ENCODE measurements around the gene PCAT7. TPM values are rescaled to one million over a fixed set of nuclear protein-coding genes. Genes with fewer than 3 reads are reported as not detected.

PCAT7 gene
- total and polyA plus RNA-seq, 2 experiments from 2014 or later = 4.0 to 5.5 TPM

GRCh38 chr9:94560237-94560636, 5.4 kb downstream of the PCAT7 start:
- Histone ChIP-seq H3K4me2 (no peak overlapping the region), H3K36me3 (ENCODE audit: insufficient read depth) (0 out of 2 replicates have a peak, but pooled peaks cover 6% of the 10 kb centered on the region), H3K27ac (ENCODE audit: low read depth) (no peak overlapping the region), H3K4me1 (ENCODE audit: insufficient read depth) (peaks cover 3% of the 10 kb centered on the region; the same call in 1 of the 2 replicates), H3K9me2 (ENCODE audit: insufficient read depth) (no peaks in the 10 kb centered on the region), H3K27me3 (ENCODE audit: insufficient read depth) (no peaks in the 10 kb centered on the region), H3K4me3 (no peak overlapping the region), H3K79me2 (replicated peaks; ENCODE audit: insufficient read depth) (peaks cover 26% of the 10 kb centered on the region), H2AFZ (no peak overlapping the region), H3F3A (replicated peaks; ENCODE audit: low read depth) (no peaks in the 10 kb centered on the region), H4K20me1 (replicated peaks; ENCODE audit: insufficient read depth) (peaks cover 8% of the 10 kb centered on the region)
- peaks cover 6% of the 10 kb centered on the region; the same call in 2 of the 3 replicates for H3K36me3 Mint-ChIP-seq (ENCODE audit: low read depth)
- H3K27ac Mint-ChIP-seq = no peak overlapping the region
- DNase-seq (ENCODE audit: low spot score) (no peak), ATAC-seq (no peak)
- no peak for TF ChIP-seq EZH2 (IDR thresholded peaks at IDR 0.05; ENCODE audit: low read depth, unreplicated experiment)
- no peak for TF ChIP-seq NANOG (IDR thresholded peaks at IDR 0.05; ENCODE audit: borderline replicate concordance)
- TF ChIP-seq STAT1 (IDR thresholded peaks at IDR 0.05; ENCODE audit: unreplicated experiment) = no peak
- no peak for TF ChIP-seq ZNF114 (CRISPR knock-in tag; IDR thresholded peaks at IDR 0.05)
- no peak for TF ChIP-seq JUNB (IDR thresholded peaks at IDR 0.05; ENCODE audit: unreplicated experiment)
- TF ChIP-seq ZNF331 (CRISPR knock-in tag; IDR thresholded peaks at IDR 0.05; ENCODE audit: low read depth) = no peak
- TF ChIP-seq ETS1 (IDR thresholded peaks at IDR 0.05) = no peak
- no peak for TF ChIP-seq CTCF (conservative IDR thresholded peaks at IDR 0.05; ENCODE audit: low read depth in 2 of 2)
- no peak for TF ChIP-seq REST (IDR thresholded peaks at IDR 0.05; ENCODE audit: unreplicated experiment)
- no peak for TF ChIP-seq ZNF462 (CRISPR knock-in tag; IDR thresholded peaks at IDR 0.05)
- H3K4me3 Mint-ChIP-seq = no peak overlapping the region
- no peaks in the 10 kb centered on the region for H3K9me3 Mint-ChIP-seq
- H3K27me3 Mint-ChIP-seq (ENCODE audit: insufficient read depth, low read depth, poor library complexity) = peaks cover 5% of the 10 kb centered on the region
- peaks cover 3% of the 10 kb centered on the region; the same call in 2 of the 3 replicates for H3K4me1 Mint-ChIP-seq

Measured in GM23338 (cell line).